Ovary (tissue), 3 donors: ENCODE measurements around the gene GPR162.

Experiments
- POLR2A ChIP-seq: fragments of 450-650 bp; IDR thresholded peaks from one replicate; pipeline ENCODE4 v1.6.1; 2017; ENCODE audit warnings: antibody characterized with exemption, mild to moderate bottlenecking, moderate library complexity
- TF ChIP-seq, protein P1 (sequence below), 3 donors: fragments of 450-650 bp in 2 of 3; fragments of 200-600 bp in 1 of 3; IDR thresholded peaks; one replicate each; pipeline versions ENCODE4 v1.5.1 to v1.8.0; 2016 to 2022; ENCODE audit warnings: antibody characterized with exemption in 3 of 3, mild to moderate bottlenecking in 1 of 3
- donor health status: DM: no; HTN: no; CAD: no.

- TF ChIP-seq POLR2A = no peak
- TF ChIP-seq, protein P1, sequence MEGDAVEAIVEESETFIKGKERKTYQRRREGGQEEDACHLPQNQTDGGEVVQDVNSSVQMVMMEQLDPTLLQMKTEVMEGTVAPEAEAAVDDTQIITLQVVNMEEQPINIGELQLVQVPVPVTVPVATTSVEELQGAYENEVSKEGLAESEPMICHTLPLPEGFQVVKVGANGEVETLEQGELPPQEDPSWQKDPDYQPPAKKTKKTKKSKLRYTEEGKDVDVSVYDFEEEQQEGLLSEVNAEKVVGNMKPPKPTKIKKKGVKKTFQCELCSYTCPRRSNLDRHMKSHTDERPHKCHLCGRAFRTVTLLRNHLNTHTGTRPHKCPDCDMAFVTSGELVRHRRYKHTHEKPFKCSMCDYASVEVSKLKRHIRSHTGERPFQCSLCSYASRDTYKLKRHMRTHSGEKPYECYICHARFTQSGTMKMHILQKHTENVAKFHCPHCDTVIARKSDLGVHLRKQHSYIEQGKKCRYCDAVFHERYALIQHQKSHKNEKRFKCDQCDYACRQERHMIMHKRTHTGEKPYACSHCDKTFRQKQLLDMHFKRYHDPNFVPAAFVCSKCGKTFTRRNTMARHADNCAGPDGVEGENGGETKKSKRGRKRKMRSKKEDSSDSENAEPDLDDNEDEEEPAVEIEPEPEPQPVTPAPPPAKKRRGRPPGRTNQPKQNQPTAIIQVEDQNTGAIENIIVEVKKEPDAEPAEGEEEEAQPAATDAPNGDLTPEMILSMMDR (IDR thresholded peaks at IDR 0.05) = no peak
These were observed 26.5 kb upstream of the GPR162 start for GRCh38 chr12:6795088-6795487.
